Activated gamma-delta T cell treated with anti-CD3 and anti-CD28 coated beads, Interleukin-2, amount 50 U/mL, for 16 hours (primary cell): ENCODE data around the gene ZNF577.
"Not testable (repeated sequence)": the region's sequence is repeated elsewhere in the genome, so short reads cannot be mapped to it uniquely, and the experiment has no call there.

Experiments used
- DNase-seq: peaks from one replicate; pipeline ENCODE4 v3.0.0-alpha.2; 2020; ENCODE audit warnings: low read depth

ZNF577 gene

GRCh38 chr19:51887522-51888498 lies at the start of gene ZNF577:
TSS of gene ZNF577 (minus strand) at chr19:51887951. CDS start at chr19:51880382, 7,569 bp downstream.
- DNase-seq: peak; percentile 32

GRCh38 chr19:51931921-51932320 lies 44.2 kb upstream of the ZNF577 start:
- no peak for DNase-seq

- DNase-seq: no peak
Measured at GRCh38 chr19:51927859-51928258, 40.1 kb upstream of the ZNF577 start.

- peak; percentile 69 for DNase-seq
Measured at GRCh38 chr19:51926784-51927741, 39.3 kb upstream of the ZNF577 start, which contains the start of gene ZNF613. TSS of gene ZNF613 (plus strand) at chr19:51927472. CDS start at chr19:51936221, 8,749 bp downstream.

GRCh38 chr19:51926426-51926783 lies 38.7 kb upstream of the ZNF577 start:
- no peak for DNase-seq

GRCh38 chr19:51921949-51922348 lies 34.2 kb upstream of the ZNF577 start:
- DNase-seq: no peak

- DNase-seq: no peak
Measured at GRCh38 chr19:51919606-51920005, 31.9 kb upstream of the ZNF577 start.

GRCh38 chr19:51916167-51916566 lies 28.4 kb upstream of the ZNF577 start:
- DNase-seq: no peak

- no peak for DNase-seq
Measured at GRCh38 chr19:51915324-51915867, 27.6 kb upstream of the ZNF577 start.

GRCh38 chr19:51907981-51908380 lies 20.2 kb upstream of the ZNF577 start:
- DNase-seq: not testable (repeated sequence)

- not testable (repeated sequence) for DNase-seq
Measured at GRCh38 chr19:51906108-51906507, 18.4 kb upstream of the ZNF577 start.

- DNase-seq: not testable (repeated sequence)
Measured at GRCh38 chr19:51905639-51906038, 17.9 kb upstream of the ZNF577 start.

- no peak for DNase-seq
Measured at GRCh38 chr19:51905206-51905605, 17.5 kb upstream of the ZNF577 start.

- DNase-seq: peak; percentile 63
Measured at GRCh38 chr19:51904331-51905165, 16.8 kb upstream of the ZNF577 start, which contains the start of gene ZNF649. TSS of gene ZNF649 (minus strand) at chr19:51905017. CDS start at chr19:51900107, 4,910 bp downstream.

GRCh38 chr19:51903192-51903591 lies 15.4 kb upstream of the ZNF577 start:
- DNase-seq: no peak

- DNase-seq: no peak
Measured at GRCh38 chr19:51901860-51902259, 14.1 kb upstream of the ZNF577 start.

- DNase-seq: no peak
Measured at GRCh38 chr19:51891193-51891747, 3.5 kb upstream of the ZNF577 start.

GRCh38 chr19:51889934-51890333 lies 2.2 kb upstream of the ZNF577 start:
- no peak for DNase-seq

- DNase-seq: no peak
Measured at GRCh38 chr19:51884713-51885112, 3.0 kb downstream of the ZNF577 start.

GRCh38 chr19:51882518-51882917 lies 5.2 kb downstream of the ZNF577 start:
- no peak for DNase-seq

- DNase-seq: no peak
Measured at GRCh38 chr19:51873097-51873496, 14.7 kb downstream of the ZNF577 start.
